ENCODE measurements around the gene PLXDC2. TPM values are rescaled to one million over a fixed set of nuclear protein-coding genes. Genes with fewer than 3 reads are reported as not detected.

PLXDC2 gene
- total RNA-seq, 1 donor from 2014 or later: 94.1 TPM

GRCh38 chr10:20117471-20117870 lies 301.2 kb downstream of the PLXDC2 start:
- H3K36me3 ChIP-seq: no peaks in the 10 kb centered on the region
- TF ChIP-seq CTCF (IDR thresholded peaks at IDR 0.05): no peak

GRCh38 chr10:20118119-20118518 lies 301.9 kb downstream of the PLXDC2 start:
- H3K4me3 ChIP-seq: no peak overlapping the region
- no peak for TF ChIP-seq CTCF (IDR thresholded peaks at IDR 0.05)
- DNase-seq (ENCODE audit: low spot score in 2 of 2): no peak
- H3K27ac ChIP-seq: no peak overlapping the region
- no peaks in the 10 kb centered on the region for H3K9me3 ChIP-seq
- intact Hi-C loops (cut with DNase I): no loop called here
- H3K4me1 ChIP-seq: no peaks in the 10 kb centered on the region
- no peaks in the 10 kb centered on the region for H3K27me3 ChIP-seq
- H3K36me3 ChIP-seq: no peaks in the 10 kb centered on the region

More at GRCh38 chr10:20117471-20117870, 301.2 kb downstream of the PLXDC2 start:
- Histone ChIP-seq H3K4me1 (no peaks in the 10 kb centered on the region), H3K27ac (no peak overlapping the region), H3K4me3 (no peak overlapping the region), H3K27me3 (no peaks in the 10 kb centered on the region), H3K9me3 (no peaks in the 10 kb centered on the region)
- no peak for DNase-seq (ENCODE audit: low spot score in 2 of 2)
- intact Hi-C loops (cut with DNase I): no loop called here

GRCh38 chr10:20128811-20129210 lies 312.6 kb downstream of the PLXDC2 start:
- Histone ChIP-seq H3K27ac (no peak overlapping the region), H3K27me3 (no peaks in the 10 kb centered on the region), H3K36me3 (no peaks in the 10 kb centered on the region), H3K4me1 (no peaks in the 10 kb centered on the region), H3K4me3 (no peak overlapping the region), H3K9me3 (peaks cover 6 to 25% of the 10 kb centered on the region in 2 donors)
- TF ChIP-seq CTCF (IDR thresholded peaks at IDR 0.05): no peak
- intact Hi-C loops (cut with DNase I): no loop called here
- no peak for DNase-seq (ENCODE audit: low spot score in 2 of 2)

- intact Hi-C loops (cut with DNase I): no loop called here
Observed at GRCh38 chr10:20132816-20133215, 316.6 kb downstream of the PLXDC2 start.

DNA sequence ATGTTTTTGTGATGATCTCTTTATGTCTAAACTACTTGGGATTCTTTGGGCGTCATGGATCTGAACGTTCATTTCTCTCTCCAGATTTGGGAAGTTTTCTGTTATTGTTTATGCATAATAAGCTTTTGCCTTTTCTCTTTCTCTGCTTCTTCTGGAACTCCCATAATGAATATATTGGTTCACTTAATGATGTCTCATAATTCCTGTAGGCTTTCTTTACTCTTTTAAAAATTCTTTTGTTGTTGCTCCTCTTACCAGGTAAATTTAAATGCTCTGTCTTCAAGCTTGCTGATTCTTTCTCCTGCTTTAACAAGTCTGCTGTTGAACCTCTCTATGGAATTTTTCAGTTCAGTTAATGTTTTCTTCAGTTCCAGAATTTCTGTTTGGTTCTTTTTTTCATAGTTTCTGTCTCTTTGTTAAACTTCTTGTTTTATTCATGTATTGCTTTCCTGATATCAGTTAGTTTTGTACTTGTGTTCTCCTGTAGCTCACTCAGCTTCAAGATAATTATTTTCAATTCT lies 317.5 kb downstream of the PLXDC2 start:
- Histone ChIP-seq H3K4me3 (no peak overlapping the region), H3K27me3 (no peaks in the 10 kb centered on the region), H3K36me3 (no peaks in the 10 kb centered on the region), H3K4me1 (no peaks in the 10 kb centered on the region), H3K9me3 (peaks cover 8 to 33% of the 10 kb centered on the region in 2 donors), H3K27ac (no peak overlapping the region)
- no peak for DNase-seq (ENCODE audit: low spot score in 2 of 2)
- TF ChIP-seq CTCF (IDR thresholded peaks at IDR 0.05): no peak
- intact Hi-C loops (cut with DNase I): no loop called here

More at GRCh38 chr10:20132816-20133215, 316.6 kb downstream of the PLXDC2 start:
- Histone ChIP-seq H3K27ac (no peak overlapping the region), H3K4me3 (no peak overlapping the region), H3K4me1 (no peaks in the 10 kb centered on the region), H3K27me3 (no peaks in the 10 kb centered on the region), H3K36me3 (no peaks in the 10 kb centered on the region), H3K9me3 (peaks cover 8 to 33% of the 10 kb centered on the region in 2 donors)
- DNase-seq (ENCODE audit: low spot score in 2 of 2): no peak
- no peak for TF ChIP-seq CTCF (IDR thresholded peaks at IDR 0.05)

- peaks cover 0 to 7% of the 10 kb centered on the region in 2 donors for H3K36me3 ChIP-seq
- TF ChIP-seq CTCF (IDR thresholded peaks at IDR 0.05): no peak
- H3K4me3 ChIP-seq: no peak overlapping the region
- DNase-seq (ENCODE audit: low spot score in 2 of 2): no peak
- intact Hi-C loops (cut with DNase I): no loop called here
- H3K9me3 ChIP-seq: no peaks in the 10 kb centered on the region
- no peaks in the 10 kb centered on the region for H3K27me3 ChIP-seq
- no peak overlapping the region for H3K27ac ChIP-seq
- H3K4me1 ChIP-seq: no peaks in the 10 kb centered on the region
Observed at GRCh38 chr10:20142311-20142710, 326.1 kb downstream of the PLXDC2 start.
